AG04449 (cell line): ENCODE measurements around the gene AFDN.

ENCODE experiments used
- CTCF ChIA-PET: fragments of 350-600 bp; formaldehyde crosslinking; extraction: SDS; loops from one replicate; lab custom pipeline; 2021; ENCODE audit warnings: antibody characterized with exemption; lab: Yijun Ruan, JAX
- POLR2A ChIA-PET: fragments of 400-600, 350-600 bp; formaldehyde crosslinking; extraction: SDS; loops from one replicate; lab custom pipeline; 2020; ENCODE audit warnings: antibody characterized with exemption, inconsistent platforms; lab: Yijun Ruan, JAX
- DNase-seq: peaks from one replicate; pipeline ENCODE4 v3.0.0-alpha.2; 2010; ENCODE audit warnings: low read depth, low spot score
- H3K4me3 ChIP-seq: 2 replicates; pipeline ENCODE4 v1.5.1; 2011; ENCODE audit warnings: low read depth, mild to moderate bottlenecking, control low read depth, low read length
- CTCF ChIP-seq: IDR thresholded peaks from one replicate; pipeline ENCODE4 v1.5.1; 2011; ENCODE audit warnings: mild to moderate bottlenecking, moderate library complexity, low read length, control low read depth, inconsistent platforms; ENCODE audit not compliant: insufficient read depth; ENCODE audit errors: missing control alignments

The AFDN gene

GRCh38 chr6:168018664-168019063 lies 192.0 kb downstream of the AFDN start:
- TF ChIP-seq CTCF: no peak
- no peak for DNase-seq
- no peak overlapping the region for H3K4me3 ChIP-seq
- CTCF ChIA-PET: no interaction called here
- POLR2A ChIA-PET: no interaction called here

GRCh38 chr6:168020242-168020641 lies 193.5 kb downstream of the AFDN start:
- ChIA-PET POLR2A (no interaction called here), CTCF (interaction anchor here (0.9 to 1.2 kb wide), 2 partner anchors 12 to 14 kb away, joined by 3 to 5 read pairs; no protein-coding TSS in a partner anchor)
- TF ChIP-seq CTCF: no peak
- no peak for DNase-seq
- H3K4me3 ChIP-seq: no peak overlapping the region

- DNase-seq: no peak
- POLR2A ChIA-PET: no interaction called here
- CTCF ChIA-PET: no interaction called here
These were observed 194.9 kb downstream of the AFDN start for GRCh38 chr6:168021581-168021980.

More at GRCh38 chr6:168021581-168021980, 194.9 kb downstream of the AFDN start:
- no peak for TF ChIP-seq CTCF
- no peak overlapping the region for H3K4me3 ChIP-seq
